Measurements from ENCODE around the gene CACNA1A. TPM values are rescaled to one million over a fixed set of nuclear protein-coding genes. Genes with fewer than 3 reads are reported as not detected.

Gene CACNA1A
- total RNA-seq, 6 experiments from 2014 or later, result 0.11 TPM; not detected in 5

DNA sequence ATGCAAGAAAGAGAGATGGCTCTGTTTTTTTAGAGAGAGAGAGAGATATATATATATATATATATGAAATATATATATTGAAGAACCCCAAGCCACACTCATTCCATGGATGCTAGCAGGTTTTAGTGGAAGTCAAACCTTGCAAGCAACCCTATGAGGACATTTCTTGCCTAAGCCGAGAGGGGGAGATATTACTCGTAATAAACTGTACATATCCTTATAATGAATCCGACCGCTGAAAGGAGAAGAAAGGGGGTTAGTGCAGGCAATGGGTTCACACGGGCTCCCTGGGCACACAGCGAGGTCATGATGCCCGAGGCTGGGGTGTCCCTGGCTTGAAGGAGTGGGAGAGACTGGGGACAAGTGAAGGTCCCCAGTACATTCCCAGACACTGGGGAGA is 277.7 kb downstream of the CACNA1A start:
- WGBS (ENCODE audit: insufficient coverage, low coverage, low lambda C conversion rate, missing lambda C conversion rate), result 71% methylated on average over 6 of the region's 7 CpGs
- Histone ChIP-seq H3K36me3 (no peaks in the 10 kb centered on the region), H3K4me1 (no peaks in the 10 kb centered on the region), H3K27ac (no peak overlapping the region), H3K4me3 (no peak overlapping the region), H3K9me3 (no peaks in the 10 kb centered on the region), H3K27me3 (no peaks in the 10 kb centered on the region)
- DNase-seq (no peak), ATAC-seq (no peak)
- intact Hi-C loops (cut with DNase I), result no loop called here
- TF ChIP-seq, protein P1, sequence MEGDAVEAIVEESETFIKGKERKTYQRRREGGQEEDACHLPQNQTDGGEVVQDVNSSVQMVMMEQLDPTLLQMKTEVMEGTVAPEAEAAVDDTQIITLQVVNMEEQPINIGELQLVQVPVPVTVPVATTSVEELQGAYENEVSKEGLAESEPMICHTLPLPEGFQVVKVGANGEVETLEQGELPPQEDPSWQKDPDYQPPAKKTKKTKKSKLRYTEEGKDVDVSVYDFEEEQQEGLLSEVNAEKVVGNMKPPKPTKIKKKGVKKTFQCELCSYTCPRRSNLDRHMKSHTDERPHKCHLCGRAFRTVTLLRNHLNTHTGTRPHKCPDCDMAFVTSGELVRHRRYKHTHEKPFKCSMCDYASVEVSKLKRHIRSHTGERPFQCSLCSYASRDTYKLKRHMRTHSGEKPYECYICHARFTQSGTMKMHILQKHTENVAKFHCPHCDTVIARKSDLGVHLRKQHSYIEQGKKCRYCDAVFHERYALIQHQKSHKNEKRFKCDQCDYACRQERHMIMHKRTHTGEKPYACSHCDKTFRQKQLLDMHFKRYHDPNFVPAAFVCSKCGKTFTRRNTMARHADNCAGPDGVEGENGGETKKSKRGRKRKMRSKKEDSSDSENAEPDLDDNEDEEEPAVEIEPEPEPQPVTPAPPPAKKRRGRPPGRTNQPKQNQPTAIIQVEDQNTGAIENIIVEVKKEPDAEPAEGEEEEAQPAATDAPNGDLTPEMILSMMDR (IDR thresholded peaks at IDR 0.05), result no peak
- no peak for TF ChIP-seq POLR2A (IDR thresholded peaks at IDR 0.05)

DNA sequence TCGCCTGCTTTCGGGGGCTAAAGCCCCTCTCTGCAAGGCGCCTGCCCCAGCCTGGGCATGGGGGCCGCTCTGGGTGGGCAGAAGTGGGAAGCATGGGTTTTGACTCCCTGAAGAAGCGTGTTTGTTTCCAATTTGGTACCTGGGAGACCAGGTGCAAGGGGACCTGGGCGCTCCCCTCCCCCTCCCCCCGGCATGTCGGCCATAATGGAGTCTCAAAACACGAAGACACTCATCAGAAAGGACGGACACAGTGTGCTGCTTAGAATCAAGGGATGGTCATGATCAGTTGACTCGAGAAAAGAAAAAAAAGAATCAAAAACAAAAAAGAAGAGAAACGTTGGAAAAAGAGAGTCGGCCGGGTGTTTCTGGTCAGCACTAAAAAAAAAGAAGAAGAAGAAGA is 279.3 kb downstream of the CACNA1A start:
- no peaks in the 10 kb centered on the region for H3K4me1 ChIP-seq
- TF ChIP-seq, protein P1 (IDR thresholded peaks at IDR 0.05), result no peak
- no peak for TF ChIP-seq POLR2A (IDR thresholded peaks at IDR 0.05)
- no peak overlapping the region for H3K27ac ChIP-seq
- H3K4me3 ChIP-seq, result no peak overlapping the region
- no peaks in the 10 kb centered on the region for H3K9me3 ChIP-seq
- WGBS (ENCODE audit: insufficient coverage, low coverage, low lambda C conversion rate, missing lambda C conversion rate), result 62% methylated on average over 6 of the region's 14 CpGs
- intact Hi-C loops (cut with DNase I), result no loop called here
- no peaks in the 10 kb centered on the region for H3K36me3 ChIP-seq
- DNase-seq (no peak), ATAC-seq (no peak)
- no peaks in the 10 kb centered on the region for H3K27me3 ChIP-seq

DNA sequence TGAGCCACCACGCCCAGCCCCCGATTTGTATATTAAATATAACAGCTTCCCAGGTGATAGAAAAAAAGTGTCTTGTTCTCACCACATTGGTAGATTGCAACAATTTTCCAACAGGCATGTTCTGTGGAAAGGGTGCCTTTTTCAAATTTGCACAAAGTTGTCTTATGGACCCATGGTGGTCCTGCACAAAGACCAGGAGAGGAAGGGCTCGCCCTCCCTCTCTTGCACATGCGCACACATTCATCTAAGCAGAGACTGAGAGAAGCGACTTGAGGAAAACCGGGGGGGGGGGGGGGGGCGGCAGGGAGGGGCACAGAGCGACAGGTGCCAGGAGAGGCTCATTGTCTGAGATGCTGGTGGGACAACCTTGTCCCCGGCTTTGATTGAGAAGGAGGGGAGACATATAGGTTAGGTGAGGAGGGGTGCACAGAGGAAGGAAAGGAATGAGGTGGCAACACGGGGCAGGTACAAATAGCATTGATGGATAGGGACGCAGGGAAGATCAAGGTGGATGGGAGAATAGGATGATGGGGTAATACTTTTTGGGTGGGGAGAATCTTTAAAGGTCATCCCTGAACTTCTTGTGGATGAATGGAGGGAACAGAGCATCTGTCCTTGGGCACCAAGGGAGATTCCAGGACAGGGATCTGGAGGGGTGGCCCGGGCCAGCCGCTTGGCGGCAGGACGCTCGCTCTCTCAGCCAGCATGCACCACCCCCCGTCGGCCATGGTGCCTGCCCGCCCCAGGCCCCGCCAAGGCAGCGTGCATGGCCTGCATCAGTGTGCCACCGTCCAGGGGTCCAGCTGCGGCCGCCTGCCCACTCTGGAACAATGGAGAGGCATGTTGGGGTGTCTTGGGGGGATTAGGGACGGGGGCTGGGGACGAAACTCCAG is 280.1 kb downstream of the CACNA1A start:
- no peak for ATAC-seq

DNA sequence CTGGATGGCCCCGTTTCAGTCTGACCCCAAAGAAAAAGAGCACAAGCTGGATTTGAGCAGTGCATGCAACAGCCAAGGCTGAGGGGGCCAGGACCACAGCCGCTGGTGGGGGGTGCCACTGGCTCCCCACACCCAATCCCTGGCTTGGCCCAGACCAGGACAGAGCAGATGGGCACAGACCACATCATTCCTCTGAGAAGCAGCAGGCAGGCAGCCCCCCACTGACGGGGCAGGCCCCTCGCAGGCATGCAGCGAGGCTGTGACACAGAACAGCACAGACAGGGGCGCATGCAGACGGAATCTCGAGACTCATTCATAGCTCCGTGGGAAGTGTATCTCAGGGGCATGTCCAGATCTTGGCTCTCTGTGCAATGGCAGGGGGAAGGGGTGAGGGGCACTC is 281.2 kb downstream of the CACNA1A start:
- Histone ChIP-seq H3K9me3 (no peaks in the 10 kb centered on the region), H3K36me3 (no peaks in the 10 kb centered on the region), H3K4me3 (no peak overlapping the region), H3K27ac (no peak overlapping the region), H3K4me1 (no peaks in the 10 kb centered on the region), H3K27me3 (no peaks in the 10 kb centered on the region)
- DNase-seq (no peak), ATAC-seq (no peak)
- intact Hi-C loops (cut with DNase I), result no loop called here
- TF ChIP-seq, protein P1 (IDR thresholded peaks at IDR 0.05), result no peak
- TF ChIP-seq POLR2A (IDR thresholded peaks at IDR 0.05), result no peak
- 52% methylated on average over 3 of the region's 9 CpGs for WGBS (ENCODE audit: insufficient coverage, low coverage, low lambda C conversion rate, missing lambda C conversion rate)

More for the DNA sequence above, 280.1 kb downstream of the CACNA1A start:
- intact Hi-C loops (cut with DNase I), result no loop called here
- Histone ChIP-seq H3K4me1 (no peaks in the 10 kb centered on the region), H3K9me3 (no peaks in the 10 kb centered on the region), H3K4me3 (no peak overlapping the region), H3K27me3 (no peaks in the 10 kb centered on the region), H3K27ac (no peak overlapping the region), H3K36me3 (no peaks in the 10 kb centered on the region)
- DNase-seq, result no peak
- 53% methylated on average over 8 of the region's 26 CpGs for WGBS (ENCODE audit: insufficient coverage, low coverage, low lambda C conversion rate, missing lambda C conversion rate)
- no peak for TF ChIP-seq POLR2A (IDR thresholded peaks at IDR 0.05)
- TF ChIP-seq, protein P1 (IDR thresholded peaks at IDR 0.05), result no peak
